Stimulated activated CD8-positive, alpha-beta memory T cell treated with anti-CD3 and anti-CD28 coated beads, Interleukin-12 subunit alpha, Interleukin-12 subunit beta, amount 100 ng/mL, for 24 hours (primary cell): ENCODE data around the gene FABP7.

Experiments
- DNase-seq: peaks from one replicate; pipeline ENCODE4 v3.0.0-alpha.2; 2020; ENCODE audit errors: extremely low read depth

FABP7 gene

GRCh38 chr6:122758927-122759334, 20.6 kb upstream of the FABP7 start:
- DNase-seq: no peak

GRCh38 chr6:122760330-122760729, 19.2 kb upstream of the FABP7 start:
- no peak for DNase-seq

GRCh38 chr6:122766256-122766655, 13.3 kb upstream of the FABP7 start:
- no peak for DNase-seq

- DNase-seq: no peak
These were observed 8.5 kb upstream of the FABP7 start for GRCh38 chr6:122770835-122771601.

- DNase-seq: no peak
These were observed 6.6 kb upstream of the FABP7 start for GRCh38 chr6:122772724-122773415.

GRCh38 chr6:122775975-122776374, 3.5 kb upstream of the FABP7 start:
- DNase-seq: no peak

- DNase-seq: no peak
These were observed 1.2 kb upstream of the FABP7 start for GRCh38 chr6:122778302-122778701.

- no peak for DNase-seq
These were observed 393 bp upstream of the FABP7 start for GRCh38 chr6:122778985-122779661.

GRCh38 chr6:122780114-122780513, 598 bp downstream of the FABP7 start:
- DNase-seq: no peak

GRCh38 chr6:122781716-122782115, 2.2 kb downstream of the FABP7 start:
- DNase-seq: no peak

GRCh38 chr6:122783401-122783800, 3.9 kb downstream of the FABP7 start:
- DNase-seq: no peak

GRCh38 chr6:122785891-122786290, 6.4 kb downstream of the FABP7 start:
- DNase-seq: no peak

- no peak for DNase-seq
These were observed 8.2 kb downstream of the FABP7 start for GRCh38 chr6:122787721-122788120.

GRCh38 chr6:122788208-122788607, 8.7 kb downstream of the FABP7 start:
- no peak for DNase-seq

GRCh38 chr6:122788663-122789181, 9.2 kb downstream of the FABP7 start:
- DNase-seq: no peak

- no peak for DNase-seq
These were observed 9.9 kb downstream of the FABP7 start, which contains the start of gene SMPDL3A for GRCh38 chr6:122789182-122790027. Gene SMPDL3A, plus strand, starts transcription at chr6:122789258. Its CDS starts 89 bp downstream, at chr6:122789347.

- no peak for DNase-seq
These were observed 10.5 kb downstream of the FABP7 start for GRCh38 chr6:122790028-122790422.

GRCh38 chr6:122790423-122791309, 11.2 kb downstream of the FABP7 start:
- no peak for DNase-seq

- DNase-seq: no peak
These were observed 11.8 kb downstream of the FABP7 start for GRCh38 chr6:122791310-122791679.

- DNase-seq: no peak
These were observed 13.2 kb downstream of the FABP7 start for GRCh38 chr6:122792766-122793165.

- DNase-seq: no peak
These were observed 18.0 kb downstream of the FABP7 start for GRCh38 chr6:122797537-122797936.
